ENCODE data around the gene ZNF319.

ZNF319 gene

GRCh38 chr16:57961538-57961937 lies 38.9 kb downstream of the ZNF319 start:
- H3K36me3 ChIP-seq (replicated peaks; ENCODE audit: insufficient read depth, low read length): no peaks in the 10 kb centered on the region
- H3K4me2 ChIP-seq (ENCODE audit: low read depth, low read length): no peak overlapping the region
- H4K20me1 ChIP-seq (ENCODE audit: insufficient read depth, low read length): no peaks in the 10 kb centered on the region
- H3K9ac ChIP-seq (ENCODE audit: low read length): no peak overlapping the region
- no peaks in the 10 kb centered on the region for H3K9me3 ChIP-seq (replicated peaks; ENCODE audit: insufficient read depth, low read length)
- H3K27me3 ChIP-seq (replicated peaks; ENCODE audit: insufficient read depth, low read length): no peaks in the 10 kb centered on the region
- no peaks in the 10 kb centered on the region for H3F3A ChIP-seq (ENCODE audit: insufficient read depth, low read length)
- H3K27ac ChIP-seq (ENCODE audit: low read length): no peak overlapping the region
- H3K4me1 ChIP-seq (ENCODE audit: low read length): 0 out of 2 replicates have a peak, but pooled peaks cover 4% of the 10 kb centered on the region
- TF ChIP-seq EZH2 (optimal IDR thresholded peaks at IDR 0.05; ENCODE audit: low read depth, low read length): no peak
- no peaks in the 10 kb centered on the region for H3K79me2 ChIP-seq (ENCODE audit: low read length)
- no peak overlapping the region for H3K4me3 ChIP-seq (ENCODE audit: low read length)
- no peak for DNase-seq
- H2AFZ ChIP-seq (ENCODE audit: low read length): no peak overlapping the region
- no peaks in the 10 kb centered on the region for H3K9me2 ChIP-seq (replicated peaks; ENCODE audit: insufficient read depth, low read length)

- no peak overlapping the region for H3K27ac ChIP-seq (ENCODE audit: low read length)
- H3K4me1 ChIP-seq (ENCODE audit: low read length): 0 out of 2 replicates have a peak, but pooled peaks cover 4% of the 10 kb centered on the region
- H2AFZ ChIP-seq (ENCODE audit: low read length): no peak overlapping the region
- no peaks in the 10 kb centered on the region for H3K9me3 ChIP-seq (replicated peaks; ENCODE audit: insufficient read depth, low read length)
- TF ChIP-seq, protein P1, sequence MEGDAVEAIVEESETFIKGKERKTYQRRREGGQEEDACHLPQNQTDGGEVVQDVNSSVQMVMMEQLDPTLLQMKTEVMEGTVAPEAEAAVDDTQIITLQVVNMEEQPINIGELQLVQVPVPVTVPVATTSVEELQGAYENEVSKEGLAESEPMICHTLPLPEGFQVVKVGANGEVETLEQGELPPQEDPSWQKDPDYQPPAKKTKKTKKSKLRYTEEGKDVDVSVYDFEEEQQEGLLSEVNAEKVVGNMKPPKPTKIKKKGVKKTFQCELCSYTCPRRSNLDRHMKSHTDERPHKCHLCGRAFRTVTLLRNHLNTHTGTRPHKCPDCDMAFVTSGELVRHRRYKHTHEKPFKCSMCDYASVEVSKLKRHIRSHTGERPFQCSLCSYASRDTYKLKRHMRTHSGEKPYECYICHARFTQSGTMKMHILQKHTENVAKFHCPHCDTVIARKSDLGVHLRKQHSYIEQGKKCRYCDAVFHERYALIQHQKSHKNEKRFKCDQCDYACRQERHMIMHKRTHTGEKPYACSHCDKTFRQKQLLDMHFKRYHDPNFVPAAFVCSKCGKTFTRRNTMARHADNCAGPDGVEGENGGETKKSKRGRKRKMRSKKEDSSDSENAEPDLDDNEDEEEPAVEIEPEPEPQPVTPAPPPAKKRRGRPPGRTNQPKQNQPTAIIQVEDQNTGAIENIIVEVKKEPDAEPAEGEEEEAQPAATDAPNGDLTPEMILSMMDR (IDR thresholded peaks at IDR 0.05; ENCODE audit: low read length): no peak
- H3K4me2 ChIP-seq (ENCODE audit: low read depth, low read length): no peak overlapping the region
- H3K9ac ChIP-seq (ENCODE audit: low read length): no peak overlapping the region
- H3K79me2 ChIP-seq (ENCODE audit: low read length): no peaks in the 10 kb centered on the region
- H4K20me1 ChIP-seq (ENCODE audit: insufficient read depth, low read length): no peaks in the 10 kb centered on the region
- H3K27me3 ChIP-seq (replicated peaks; ENCODE audit: insufficient read depth, low read length): no peaks in the 10 kb centered on the region
- no peak overlapping the region for H3K4me3 ChIP-seq (ENCODE audit: low read length)
- H3K36me3 ChIP-seq (replicated peaks; ENCODE audit: insufficient read depth, low read length): no peaks in the 10 kb centered on the region
- no peak for DNase-seq
- H3F3A ChIP-seq (ENCODE audit: insufficient read depth, low read length): no peaks in the 10 kb centered on the region
- H3K9me2 ChIP-seq (replicated peaks; ENCODE audit: insufficient read depth, low read length): no peaks in the 10 kb centered on the region
These were observed 39.5 kb downstream of the ZNF319 start for GRCh38 chr16:57960826-57961472.

- Histone ChIP-seq H2AFZ (ENCODE audit: low read length) (no peak overlapping the region), H3F3A (ENCODE audit: insufficient read depth, low read length) (no peaks in the 10 kb centered on the region), H3K9me3 (replicated peaks; ENCODE audit: insufficient read depth, low read length) (no peaks in the 10 kb centered on the region), H3K9me2 (replicated peaks; ENCODE audit: insufficient read depth, low read length) (no peaks in the 10 kb centered on the region), H3K36me3 (replicated peaks; ENCODE audit: insufficient read depth, low read length) (no peaks in the 10 kb centered on the region), H3K4me3 (ENCODE audit: low read length) (no peak overlapping the region), H3K27me3 (replicated peaks; ENCODE audit: insufficient read depth, low read length) (no peaks in the 10 kb centered on the region), H3K27ac (ENCODE audit: low read length) (no peak overlapping the region), H3K4me1 (ENCODE audit: low read length) (0 out of 2 replicates have a peak, but pooled peaks cover 4% of the 10 kb centered on the region), H3K79me2 (ENCODE audit: low read length) (no peaks in the 10 kb centered on the region), H3K4me2 (ENCODE audit: low read depth, low read length) (no peak overlapping the region), H4K20me1 (ENCODE audit: insufficient read depth, low read length) (no peaks in the 10 kb centered on the region), H3K9ac (ENCODE audit: low read length) (no peak overlapping the region)
- DNase-seq: no peak
- TF ChIP-seq, protein P1 (IDR thresholded peaks at IDR 0.05; ENCODE audit: low read length): no peak
- no peak for TF ChIP-seq EZH2 (optimal IDR thresholded peaks at IDR 0.05; ENCODE audit: low read depth, low read length)
- TF ChIP-seq EZH2phosphoT487 (IDR thresholded peaks at IDR 0.05; ENCODE audit: low read length): no peak
These were observed 40.2 kb downstream of the ZNF319 start for GRCh38 chr16:57960310-57960709.

DNA sequence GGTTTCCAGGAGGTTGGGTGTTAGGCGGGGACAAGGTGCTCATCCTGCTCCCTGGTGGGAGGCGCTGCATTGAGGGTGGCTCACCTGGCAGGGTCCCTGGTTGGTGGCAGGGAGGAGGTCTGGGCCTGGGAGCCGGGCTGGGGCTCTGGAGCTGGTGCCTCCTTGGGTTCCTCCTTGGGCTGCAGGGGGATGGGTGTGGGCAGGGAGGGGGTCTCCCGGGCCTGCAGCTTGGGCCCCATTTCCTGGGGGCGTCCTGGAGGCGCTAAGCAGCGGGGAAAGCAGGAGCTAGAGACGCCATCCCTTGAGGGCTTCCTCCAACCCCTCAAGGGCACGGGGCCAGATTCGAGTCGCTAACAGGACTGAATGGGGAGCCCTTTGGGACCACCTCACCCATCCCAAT lies 40.7 kb downstream of the ZNF319 start:
- Histone ChIP-seq H3K27me3 (replicated peaks; ENCODE audit: insufficient read depth, low read length) (no peaks in the 10 kb centered on the region), H2AFZ (ENCODE audit: low read length) (no peak overlapping the region), H3K9ac (ENCODE audit: low read length) (no peak overlapping the region), H3K27ac (ENCODE audit: low read length) (no peak overlapping the region), H3F3A (ENCODE audit: insufficient read depth, low read length) (no peaks in the 10 kb centered on the region), H3K9me3 (replicated peaks; ENCODE audit: insufficient read depth, low read length) (no peaks in the 10 kb centered on the region), H4K20me1 (ENCODE audit: insufficient read depth, low read length) (no peaks in the 10 kb centered on the region), H3K4me1 (ENCODE audit: low read length) (0 out of 2 replicates have a peak, but pooled peaks cover 4% of the 10 kb centered on the region), H3K4me2 (ENCODE audit: low read depth, low read length) (no peak overlapping the region), H3K79me2 (ENCODE audit: low read length) (no peaks in the 10 kb centered on the region), H3K4me3 (ENCODE audit: low read length) (no peak overlapping the region), H3K9me2 (replicated peaks; ENCODE audit: insufficient read depth, low read length) (no peaks in the 10 kb centered on the region), H3K36me3 (replicated peaks; ENCODE audit: insufficient read depth, low read length) (no peaks in the 10 kb centered on the region)
- TF ChIP-seq EZH2phosphoT487 (IDR thresholded peaks at IDR 0.05; ENCODE audit: low read length): no peak
- TF ChIP-seq EZH2 (optimal IDR thresholded peaks at IDR 0.05; ENCODE audit: low read depth, low read length): no peak
- TF ChIP-seq, protein P1 (IDR thresholded peaks at IDR 0.05; ENCODE audit: low read length): no peak
- DNase-seq: no peak
